HCT116 (cell line): ENCODE data around the gene RPL39L. TPM values are rescaled to one million over a fixed set of nuclear protein-coding genes. Genes with fewer than 3 reads are reported as not detected.

Experiments
- ATAC-seq: fragments of 200-7000 bp; cut with Tn5 transposase; 2 replicates; pipeline ENCODE4 v1.9.1; 2020; ENCODE audit warnings: mild to moderate bottlenecking, moderate library complexity
- BruUV-seq: library from RNA; stranded (reverse); fragments of 400-500 nt; replicated peaks from 2 replicates; lab custom pipeline; 2021; lab: Mats Ljungman, UMichigan
- CTCF ChIA-PET: fragments of 300-600 bp; sonication (Branson Sonifier 250); formaldehyde crosslinking; loops from one replicate; lab custom pipeline; 2021; ENCODE audit warnings: antibody characterized with exemption; lab: Charles Lee
- POLR2A ChIA-PET: fragments of 300-600, 350-600 bp; sonication (Branson Sonifier 250); formaldehyde crosslinking; loops from one replicate; lab custom pipeline; 2021; ENCODE audit warnings: antibody characterized with exemption; lab: Charles Lee
- RAD21 ChIA-PET, 2 experiments: fragments of 300-600 bp; sonication (Branson Sonifier 250); formaldehyde crosslinking; loops; one replicate each; lab custom pipeline; 2023; ENCODE audit warnings: low total read pairs in 2 of 2; ENCODE audit not compliant: uncharacterized antibody in 2 of 2, unreplicated experiment in 2 of 2, low non-redundant PET in 1 of 2; lab: Charles Lee
- DNase-seq: peaks from one replicate; pipeline ENCODE4 v3.0.0-alpha.2; 2010; ENCODE audit warnings: low read depth, low spot score
- H2AFZ ChIP-seq: fragments of 200-600 bp; shearing (Covaris generic), sonication (generic); 2 replicates; pipeline ENCODE4 v1.6.1; 2017; ENCODE audit warnings: low read depth, mixed run types, mixed read lengths, antibody characterized with exemption, low read length; ENCODE audit not compliant: poor library complexity, severe bottlenecking
- H3K27ac ChIP-seq: 2 replicates; pipeline ENCODE4 v1.5.1; 2012; ENCODE audit warnings: low read depth, low read length
- H3K27me3 ChIP-seq: fragments of 200-600 bp; sonication (generic); 2 replicates; pipeline ENCODE4 v1.6.1; 2016; ENCODE audit warnings: mixed run types, low read length, mixed read lengths; ENCODE audit not compliant: insufficient read depth
- H3K36me3 ChIP-seq, 2 experiments: fragments of 200-500 bp in 1 of 2; fragments of 200-600 bp in 1 of 2; sonication (Bioruptor generic) in 1 of 2; sonication (generic) in 1 of 2; 2 replicates each; pipeline versions ENCODE4 v1.5.1 to v1.6.1; 2014 to 2016; ENCODE audit warnings: low read length in 2 of 2, inconsistent platforms in 1 of 2, mixed read lengths in 1 of 2, mixed run types in 1 of 2; ENCODE audit not compliant: insufficient read depth in 2 of 2, control insufficient read depth in 1 of 2
- H3K4me1 ChIP-seq, 2 experiments: fragments of 200-600 bp in 1 of 2; sonication (generic) in 1 of 2; 2 replicates each; pipeline versions ENCODE4 v1.5.1 to v1.6.1; 2012 to 2017; ENCODE audit warnings: low read length in 2 of 2, inconsistent platforms in 1 of 2, mild to moderate bottlenecking in 1 of 2, mixed read lengths in 1 of 2, mixed run types in 1 of 2, moderate library complexity in 1 of 2; ENCODE audit not compliant: insufficient read depth in 2 of 2, control insufficient read depth in 1 of 2
- H3K4me2 ChIP-seq: fragments of 200-600 bp; sonication (generic); 2 replicates; pipeline ENCODE4 v1.6.1; 2017; ENCODE audit warnings: mixed run types, low read length, mixed read lengths
- H3K4me3 ChIP-seq, 2 experiments: fragments of 200-600 bp in 1 of 2; sonication (generic) in 1 of 2; replicated peaks in 1 of 2; 2 replicates each; pipeline ENCODE4 v1.5.1; 2011 to 2016; ENCODE audit warnings: low read length in 2 of 2, control low read depth in 1 of 2, low read depth in 1 of 2, mild to moderate bottlenecking in 1 of 2, mixed read lengths in 1 of 2, mixed run types in 1 of 2
- H3K79me2 ChIP-seq: fragments of 200-600 bp; sonication (generic); 2 replicates; pipeline ENCODE4 v1.6.1; 2017; ENCODE audit warnings: mild to moderate bottlenecking, mixed run types, low read length, moderate library complexity, mixed read lengths; ENCODE audit not compliant: insufficient read depth
- H3K9ac ChIP-seq: fragments of 200-600 bp; sonication (generic); 2 replicates; pipeline ENCODE4 v1.6.1; 2016; ENCODE audit warnings: low read length, mixed read lengths
- H3K9me2 ChIP-seq: fragments of 200-600 bp; sonication (generic), shearing (Covaris generic); 2 replicates; pipeline ENCODE4 v1.6.1; 2017; ENCODE audit warnings: mixed run types, mild to moderate bottlenecking, moderate library complexity; ENCODE audit not compliant: insufficient read depth
- H3K9me3 ChIP-seq, 2 experiments: fragments of 200-500 bp in 1 of 2; fragments of 200-600 bp in 1 of 2; sonication (Bioruptor generic) in 1 of 2; sonication (generic) in 1 of 2; 2 replicates each; pipeline ENCODE4 v1.6.1; 2014 to 2017; ENCODE audit warnings: low read length in 2 of 2, mixed read lengths in 2 of 2, inconsistent platforms in 1 of 2, low read depth in 1 of 2, mild to moderate bottlenecking in 1 of 2, mixed run types in 1 of 2, moderate library complexity in 1 of 2; ENCODE audit not compliant: control insufficient read depth in 1 of 2, insufficient read depth in 1 of 2
- H4K20me1 ChIP-seq: fragments of 200-600 bp; sonication (generic), shearing (Covaris generic); 2 replicates; pipeline ENCODE4 v1.6.1; 2017; ENCODE audit warnings: mixed run types, mild to moderate bottlenecking, moderate library complexity; ENCODE audit not compliant: insufficient read depth
- CTCF ChIP-seq, 3 experiments: fragments of 200-600 bp in 1 of 3; sonication (generic) in 1 of 3; IDR thresholded peaks in 2 of 3; conservative IDR thresholded peaks in 1 of 3; 2 replicates each; pipeline ENCODE4 v1.5.1; 2012 to 2017; ENCODE audit warnings: low read depth in 2 of 3, low read length in 2 of 3, antibody characterized with exemption in 1 of 3, borderline replicate concordance in 1 of 3, control low read depth in 1 of 3, mild to moderate bottlenecking in 1 of 3, mixed read lengths in 1 of 3, mixed run types in 1 of 3, moderate library complexity in 1 of 3; ENCODE audit not compliant: insufficient read depth in 1 of 3
- EGR1 ChIP-seq: IDR thresholded peaks from 2 replicates; pipeline ENCODE4 v1.6.1; 2012; ENCODE audit warnings: low read depth
- ELF1 ChIP-seq: IDR thresholded peaks from 2 replicates; pipeline ENCODE4 v1.6.1; 2012; ENCODE audit warnings: low read depth, borderline replicate concordance
- EZH2 ChIP-seq: fragments of 200-600 bp; sonication (generic); IDR thresholded peaks from 2 replicates; pipeline ENCODE4 v1.6.1; 2017; ENCODE audit warnings: antibody characterized with exemption, mixed run types
- POLR2AphosphoS5 ChIP-seq: IDR thresholded peaks from 2 replicates; pipeline ENCODE4 v1.6.1; 2011; ENCODE audit warnings: mild to moderate bottlenecking, low read depth, low read length, moderate library complexity
- RAD21 ChIP-seq: IDR thresholded peaks from 2 replicates; pipeline ENCODE4 v1.6.1; 2012; ENCODE audit warnings: low read depth, mild to moderate bottlenecking
- REST ChIP-seq: IDR thresholded peaks from 2 replicates; pipeline ENCODE4 v1.6.1; 2012; ENCODE audit warnings: low read depth
- SRF ChIP-seq: IDR thresholded peaks from 2 replicates; pipeline ENCODE4 v1.6.1; 2012; ENCODE audit warnings: low read depth
- TCF7L2 ChIP-seq: IDR thresholded peaks from 2 replicates; pipeline ENCODE4 v1.7.0; 2011; ENCODE audit warnings: borderline replicate concordance, inconsistent platforms; ENCODE audit not compliant: insufficient read depth, insufficient read length; ENCODE audit errors: extremely low read depth
- ZFX ChIP-seq: fragments of 450-650 bp; IDR thresholded peaks from 2 replicates; pipeline ENCODE4 v1.6.1; 2017
- ZNF274 ChIP-seq: fragments of 200-500 bp; sonication (Bioruptor generic); IDR thresholded peaks from 2 replicates; pipeline ENCODE4 v1.6.1; 2014; ENCODE audit warnings: mild to moderate bottlenecking, low read depth, low read length, inconsistent platforms
- intact Hi-C: fragments of 100-400 bp; cut with micrococcal nuclease; formaldehyde crosslinking; loops from 2 replicates; pipeline ENCODE4 v1.10.0; 2022
- total RNA-seq: library from RNA; stranded (reverse); gene quantifications from one replicate; pipeline ENCODE4 v1.2.1, GENCODE V29; 2021; ENCODE audit not compliant: unreplicated experiment

The RPL39L gene
- total RNA-seq, 1 experiment from 2014 or later = not detected

- TF ChIP-seq RAD21 = peak; percentile 30; the same call in 1 of the 2 replicates
Measured at GRCh38 chr3:187150599-187150998, 11.3 kb upstream of the RPL39L start (continued).

GRCh38 chr3:187150186-187150585 lies 10.9 kb upstream of the RPL39L start:
- POLR2A ChIA-PET = no interaction called here
- no peak overlapping the region for H2AFZ ChIP-seq
- H3K4me1 ChIP-seq = no peaks in the 10 kb centered on the region
- RAD21 ChIA-PET = no interaction called here
- H3K4me2 ChIP-seq = no peak overlapping the region
- TF ChIP-seq SRF (no peak), ZNF274 (no peak), POLR2AphosphoS5 (no peak), ZFX (no peak), REST (no peak), EGR1 (no peak), RAD21 (no peak), ELF1 (no peak), CTCF (IDR thresholded peaks at IDR 0.05 in 2 of 3, conservative IDR thresholded peaks at IDR 0.05 in 1 of 3; ENCODE audit: borderline replicate concordance in 1 of 3, insufficient read depth in 1 of 3, low read depth in 2 of 3, low read length in 2 of 3) (no peak), TCF7L2 (no peak), EZH2 (no peak)
- no peak overlapping the region for H3K9ac ChIP-seq
- H3K27me3 ChIP-seq = no peaks in the 10 kb centered on the region
- no peak overlapping the region for H3K4me3 ChIP-seq
- no peaks in the 10 kb centered on the region for H3K9me2 ChIP-seq
- no peaks in the 10 kb centered on the region for H3K79me2 ChIP-seq
- no peaks in the 10 kb centered on the region; a peak in 1 of 4 replicates for H3K9me3 ChIP-seq
- CTCF ChIA-PET = interaction anchor here (1.0 to 4.7 kb wide), 5 partner anchors 11 to 301 kb away, joined by 3 to 22 read pairs (median 5); partner anchors contain the start of gene RPL39L
- DNase-seq (no peak), ATAC-seq (peak; percentile 36)
- no peaks in the 10 kb centered on the region for H3K36me3 ChIP-seq
- BruUV-seq = no TSS peak
- intact Hi-C loops = no loop called here
- H4K20me1 ChIP-seq = no peaks in the 10 kb centered on the region
- H3K27ac ChIP-seq = no peak overlapping the region
